HG02678 (cell line): ENCODE results near the gene PLSCR1.
A peak's percentile ranks its signal among the peaks of the same experiment; 100 is the strongest.
"Not testable (repeated sequence)": the region's sequence is repeated elsewhere in the genome, so short reads cannot be mapped to it uniquely, and the experiment has no call there.

Experiments used
- ATAC-seq: cut with Tn5 transposase; IDR thresholded peaks from one replicate; pipeline ENCODE4 v1.9.1; 2021; ENCODE audit warnings: mild to moderate bottlenecking, moderate library complexity; ENCODE audit not compliant: unreplicated experiment

Gene PLSCR1

DNA sequence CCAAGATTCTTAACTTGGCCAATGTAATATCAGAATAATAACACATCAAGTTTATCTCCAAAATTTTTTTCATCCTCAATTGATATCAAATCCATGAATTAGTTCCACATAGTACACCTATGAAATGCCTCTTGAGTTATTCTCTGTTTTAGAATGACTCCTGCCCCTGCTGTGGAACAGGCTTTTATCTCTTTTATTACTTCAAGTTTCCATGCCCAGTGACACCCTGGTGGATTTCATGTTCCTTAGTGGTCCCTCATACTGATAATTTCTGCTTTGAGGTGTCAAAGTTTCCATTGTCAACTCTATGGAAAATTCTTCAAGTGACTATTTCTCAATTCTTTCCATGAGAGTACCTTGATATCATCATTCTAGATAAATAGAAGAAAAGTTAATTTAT, 24.6 kb downstream of the PLSCR1 start:
- ATAC-seq, result no peak

GRCh38 chr3:146517684-146518435, 26.5 kb downstream of the PLSCR1 start:
- ATAC-seq, result no peak

- no peak for ATAC-seq
These were observed 30.9 kb downstream of the PLSCR1 start for GRCh38 chr3:146513386-146514051.

DNA sequence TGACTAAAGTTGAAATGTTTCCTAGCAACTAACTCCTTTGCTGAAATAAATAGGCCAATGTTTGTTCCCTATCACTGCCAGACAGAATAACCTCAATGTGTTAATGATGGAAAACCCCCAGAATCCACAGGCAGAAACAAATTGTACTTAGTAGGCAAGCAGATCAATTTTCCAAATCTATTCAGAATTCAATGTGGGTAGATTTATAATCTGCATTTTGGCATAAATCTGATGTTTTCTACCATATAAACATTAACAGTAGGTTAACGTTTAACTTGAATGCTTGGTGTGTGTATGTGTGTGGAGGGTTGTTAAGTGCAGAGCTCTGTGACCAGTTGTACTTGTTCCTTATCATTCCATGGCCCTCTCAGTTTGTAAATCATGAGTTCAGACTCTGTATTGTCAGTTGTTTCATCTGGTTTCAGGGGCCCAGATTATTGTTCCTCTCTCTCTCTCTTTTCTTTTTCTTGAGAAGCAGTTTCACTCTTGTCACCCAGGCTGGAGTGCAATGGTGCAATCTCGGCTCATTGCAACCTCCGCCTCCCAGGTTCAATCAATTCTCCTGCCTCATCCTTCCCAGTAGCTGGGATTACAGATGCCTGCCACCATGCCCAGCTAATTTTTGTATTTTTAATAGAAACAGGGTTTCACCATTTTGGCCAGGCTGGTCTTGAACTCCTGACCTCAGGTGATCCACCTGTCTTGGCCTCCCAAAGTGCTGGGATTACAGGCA, 32.8 kb downstream of the PLSCR1 start:
- no peak for ATAC-seq

GRCh38 chr3:146507331-146508120, 36.9 kb downstream of the PLSCR1 start:
- no peak for ATAC-seq

GRCh38 chr3:146505516-146505915, 38.9 kb downstream of the PLSCR1 start:
- ATAC-seq, result no peak

DNA sequence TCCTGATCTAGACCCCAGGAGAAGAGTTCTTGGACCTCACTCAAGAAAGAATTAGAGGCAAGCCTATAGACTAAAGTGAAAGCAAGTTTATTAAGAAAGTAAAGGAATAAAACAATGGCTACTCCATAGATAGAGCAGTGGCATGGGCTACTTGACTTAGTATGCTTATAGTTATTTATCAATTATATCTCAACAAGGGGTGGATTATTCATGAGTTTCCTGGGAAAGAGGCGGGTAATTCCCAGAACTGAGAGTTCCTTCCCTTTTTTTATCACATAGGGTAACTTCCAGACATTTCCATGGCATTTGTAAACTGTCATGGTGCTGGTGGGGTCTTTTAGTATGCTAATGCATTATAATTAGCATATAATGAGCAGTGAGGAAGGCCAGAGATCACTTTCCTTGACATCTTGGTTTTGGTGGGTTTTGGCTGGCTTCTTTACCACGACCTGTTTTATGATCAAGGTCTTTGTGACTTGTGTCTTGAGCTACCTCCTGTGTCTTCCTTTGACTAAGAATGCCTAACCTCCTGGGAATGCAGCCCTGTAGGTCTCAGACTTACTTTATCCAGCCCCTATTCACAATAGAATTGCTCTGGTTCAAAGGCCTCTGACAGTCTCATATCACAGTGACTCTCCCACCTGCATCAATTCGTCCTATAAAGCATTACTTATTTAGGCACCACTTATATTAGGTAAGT, 39.8 kb downstream of the PLSCR1 start:
- no peak for ATAC-seq

GRCh38 chr3:146503461-146504202, 40.8 kb downstream of the PLSCR1 start:
- ATAC-seq, result peak; percentile 94

GRCh38 chr3:146502887-146503460, 41.4 kb downstream of the PLSCR1 start:
- ATAC-seq, result no peak

- ATAC-seq, result no peak
These were observed 42.7 kb downstream of the PLSCR1 start for GRCh38 chr3:146501752-146502151.

DNA sequence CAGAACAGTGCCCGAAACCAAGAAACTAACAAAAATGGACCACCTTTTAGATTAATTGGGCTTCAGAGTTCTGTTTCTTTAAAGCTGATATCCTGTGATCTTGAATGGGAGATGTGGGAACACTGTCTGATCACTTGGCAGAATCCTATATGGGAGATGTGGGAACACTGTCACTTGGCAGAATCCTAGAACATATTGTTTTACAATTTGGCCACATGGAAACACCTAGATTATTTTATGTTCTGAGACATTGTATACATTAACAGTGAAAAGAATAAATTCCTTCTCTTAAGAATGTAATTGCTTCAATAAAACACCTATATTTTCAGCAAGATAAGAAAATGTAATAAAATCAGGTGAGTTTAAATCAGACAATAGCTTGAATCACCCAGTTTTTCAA, 44.7 kb downstream of the PLSCR1 start:
- no peak for ATAC-seq

GRCh38 chr3:146498002-146498736, 46.2 kb downstream of the PLSCR1 start:
- ATAC-seq, result no peak

- not testable (repeated sequence) for ATAC-seq
These were observed 47.1 kb downstream of the PLSCR1 start for GRCh38 chr3:146497145-146497843.

- ATAC-seq, result no peak
These were observed 47.7 kb downstream of the PLSCR1 start for GRCh38 chr3:146496726-146497125.

- no peak for ATAC-seq
These were observed 48.2 kb downstream of the PLSCR1 start for GRCh38 chr3:146496251-146496650.

GRCh38 chr3:146493761-146494160, 50.6 kb downstream of the PLSCR1 start:
- no peak for ATAC-seq

- no peak for ATAC-seq
These were observed 51.2 kb downstream of the PLSCR1 start for GRCh38 chr3:146493221-146493620.

GRCh38 chr3:146491303-146491702, 53.1 kb downstream of the PLSCR1 start:
- ATAC-seq, result no peak
